Measurements from ENCODE around the gene ZC2HC1B.
"Not testable (repeated sequence)": the region's sequence is repeated elsewhere in the genome, so short reads cannot be mapped to it uniquely, and the experiment has no call there.

ZC2HC1B gene, protein sequence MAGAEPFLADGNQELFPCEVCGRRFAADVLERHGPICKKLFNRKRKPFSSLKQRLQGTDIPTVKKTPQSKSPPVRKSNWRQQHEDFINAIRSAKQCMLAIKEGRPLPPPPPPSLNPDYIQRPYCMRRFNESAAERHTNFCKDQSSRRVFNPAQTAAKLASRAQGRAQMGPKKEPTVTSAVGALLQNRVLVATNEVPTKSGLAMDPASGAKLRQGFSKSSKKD

DNA sequence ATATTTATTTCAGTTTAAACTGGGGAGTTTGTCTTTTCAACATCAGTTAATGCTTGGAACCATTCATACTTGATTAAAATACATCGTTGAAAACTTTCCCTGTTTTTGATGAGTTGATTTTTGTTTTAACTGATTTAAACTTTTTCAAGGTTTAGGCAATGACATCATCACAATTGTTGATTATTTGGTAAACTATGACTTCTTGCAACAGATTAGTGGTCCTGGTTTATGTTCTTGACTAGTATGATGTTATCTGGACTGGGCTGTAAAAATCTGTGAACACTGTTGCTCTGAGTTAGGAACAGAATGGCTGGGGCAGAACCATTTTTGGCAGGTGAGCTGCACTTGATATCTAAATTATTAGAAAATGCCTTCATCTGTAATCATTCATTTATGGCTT, at the start of gene ZC2HC1B:
Gene ZC2HC1B, plus strand, starts transcription at position 241 of the 400 bp plus-strand sequence. Its CDS starts 66 bp downstream, at position 307.
- DNase-seq: no peak

DNA sequence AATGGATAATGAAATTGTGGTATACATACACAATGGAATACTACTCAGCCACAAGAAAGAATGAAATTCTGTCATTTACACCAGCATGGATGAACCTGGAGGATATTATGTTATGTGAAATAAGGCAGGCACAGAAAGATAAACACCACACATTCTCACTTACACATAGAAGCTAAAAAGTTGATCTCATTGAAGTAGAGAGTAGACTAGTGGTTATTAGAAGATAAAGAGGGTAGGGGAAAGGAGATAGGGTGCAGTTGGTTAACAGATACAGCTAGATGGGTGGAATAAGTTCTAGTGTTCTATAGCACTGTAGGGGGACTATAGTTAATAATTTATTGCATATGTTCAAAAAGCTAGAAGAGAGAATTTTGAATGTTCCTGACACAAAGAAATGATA, 46.7 kb upstream of the ZC2HC1B start:
- DNase-seq: no peak

DNA sequence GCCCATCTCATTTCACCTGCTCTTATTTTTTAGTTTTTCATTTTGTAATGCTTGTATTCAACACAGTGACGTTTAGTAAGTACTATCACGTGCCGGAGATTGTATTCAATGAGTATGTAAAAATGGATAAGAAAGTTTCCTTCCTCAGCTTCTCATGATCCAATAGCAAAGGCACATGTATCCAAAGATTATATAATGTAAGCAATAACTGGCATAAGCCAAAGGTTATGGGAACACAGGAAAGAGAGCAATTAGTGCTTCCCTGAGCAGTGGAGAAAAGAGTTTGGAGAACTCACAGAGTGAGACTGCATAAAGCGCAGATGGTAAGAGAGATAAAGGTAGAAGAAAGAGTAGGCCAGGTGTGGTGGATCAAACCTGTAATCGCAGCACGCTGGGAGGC, 42.9 kb upstream of the ZC2HC1B start:
- no peak for DNase-seq

DNA sequence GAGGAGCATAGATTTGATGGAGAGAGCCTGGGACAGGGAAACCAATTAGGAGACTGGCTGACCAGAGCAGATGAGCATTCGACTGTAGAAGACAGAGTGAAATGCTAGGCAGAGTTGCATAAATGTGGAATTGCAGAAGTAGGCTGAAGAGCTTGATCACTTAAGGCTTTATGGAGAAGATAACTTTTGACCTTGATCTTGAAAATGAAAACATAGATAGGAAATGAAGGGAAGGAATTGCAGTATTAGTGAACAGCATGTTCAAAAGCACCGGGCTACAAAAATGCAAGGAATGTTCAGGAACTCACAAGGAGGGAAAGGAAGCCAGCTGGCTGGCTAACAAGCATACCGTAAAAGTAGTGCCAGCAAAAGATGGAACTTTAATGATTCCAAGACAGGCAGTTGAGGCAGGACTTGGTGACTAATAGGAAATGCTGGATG, 41.7 kb upstream of the ZC2HC1B start:
- DNase-seq: no peak

DNA sequence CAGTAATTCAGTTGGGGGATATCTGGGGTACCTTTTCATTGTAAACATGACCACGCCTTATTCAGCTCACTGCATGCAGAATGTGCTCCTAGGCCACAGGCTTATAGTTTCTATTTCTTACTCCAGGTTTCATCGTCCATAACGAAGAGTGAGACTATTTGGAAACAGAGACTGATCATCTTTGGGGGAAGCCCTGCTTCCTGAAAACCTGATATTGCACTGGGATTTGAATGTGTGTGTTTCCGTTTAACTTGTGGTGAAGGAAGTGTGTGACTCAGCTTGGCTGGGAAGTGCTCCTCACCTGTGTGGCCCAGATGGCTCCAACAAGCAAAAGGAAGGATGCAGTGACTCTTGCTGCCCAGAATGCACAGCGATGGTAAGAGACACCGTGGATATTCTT, 40.7 kb upstream of the ZC2HC1B start:
- no peak for DNase-seq

DNA sequence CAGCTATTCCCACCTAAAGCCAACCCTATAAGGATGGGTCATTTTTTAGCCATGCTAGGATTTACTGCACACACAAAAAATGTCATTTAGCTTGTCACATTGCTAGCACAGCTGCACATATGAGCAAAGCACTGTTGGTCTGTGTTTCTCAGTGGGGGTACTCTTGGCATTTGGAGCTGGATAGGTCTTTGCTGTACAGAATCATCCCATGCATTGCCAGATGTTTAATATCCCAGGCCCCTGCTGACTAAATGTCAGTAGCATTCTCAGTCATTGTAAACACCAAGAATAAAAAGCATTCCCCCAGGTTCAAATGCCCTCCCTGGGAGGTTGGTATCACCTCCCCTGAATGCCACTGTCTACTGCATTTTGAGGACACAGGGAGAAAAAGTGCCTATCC, 35.7 kb upstream of the ZC2HC1B start:
- DNase-seq: no peak

DNA sequence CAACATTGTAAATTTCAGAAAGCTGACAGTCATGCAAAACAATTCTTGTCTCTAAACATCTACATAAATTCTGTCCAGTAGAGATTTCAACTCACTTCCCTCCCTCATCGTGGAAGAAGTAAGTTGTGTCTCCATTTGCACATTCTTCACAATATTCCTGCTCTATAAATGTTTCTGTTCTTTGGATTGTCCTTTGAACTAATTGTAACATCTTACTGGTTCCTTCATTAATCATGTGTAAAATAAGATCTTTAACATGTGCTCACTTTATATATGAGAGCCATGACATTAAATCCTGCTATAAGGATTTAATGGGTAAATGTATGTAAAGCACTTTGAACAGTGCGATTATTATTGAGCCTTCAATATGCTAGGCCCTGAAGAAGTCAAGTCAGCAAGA, 28.1 kb upstream of the ZC2HC1B start:
- no peak for DNase-seq

DNA sequence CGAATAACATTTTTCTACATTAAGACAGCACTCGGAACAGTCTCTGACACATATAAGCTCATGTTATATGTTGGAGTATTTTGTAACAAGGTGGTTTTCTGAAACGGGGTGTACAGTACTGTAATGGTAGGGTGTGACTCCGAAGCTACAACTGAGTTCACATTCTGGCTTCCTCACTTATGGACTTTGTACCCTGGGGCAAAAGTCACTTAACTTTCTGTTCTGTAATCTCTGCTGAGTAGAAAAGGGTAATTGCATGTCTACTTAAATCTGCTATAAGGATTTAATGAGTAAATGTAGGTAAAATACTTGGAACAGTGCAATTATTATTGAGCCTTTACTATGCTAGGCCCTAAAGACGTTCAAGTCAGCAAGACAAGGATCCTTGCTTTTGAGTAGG, 25.9 kb upstream of the ZC2HC1B start:
- DNase-seq: no peak

DNA sequence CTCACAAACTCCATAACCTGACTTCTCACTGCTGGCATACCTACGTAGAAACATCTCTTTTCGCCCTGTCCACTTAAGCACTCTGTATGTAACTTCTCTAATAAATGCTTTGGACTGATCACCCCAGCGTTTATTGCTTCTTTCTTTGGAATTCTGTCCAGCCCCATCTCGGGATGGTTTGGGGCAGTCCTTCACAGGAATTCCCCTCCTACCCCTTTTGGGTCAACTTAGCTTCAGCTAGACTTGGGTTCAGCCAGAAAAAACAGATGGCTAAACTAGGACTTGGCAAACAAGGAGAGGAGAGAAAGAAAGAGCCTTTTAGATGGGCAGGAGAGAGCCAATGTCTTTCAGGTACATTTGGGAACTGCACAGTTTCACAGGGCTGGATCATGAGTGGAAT, 25.1 kb upstream of the ZC2HC1B start:
- DNase-seq: no peak

DNA sequence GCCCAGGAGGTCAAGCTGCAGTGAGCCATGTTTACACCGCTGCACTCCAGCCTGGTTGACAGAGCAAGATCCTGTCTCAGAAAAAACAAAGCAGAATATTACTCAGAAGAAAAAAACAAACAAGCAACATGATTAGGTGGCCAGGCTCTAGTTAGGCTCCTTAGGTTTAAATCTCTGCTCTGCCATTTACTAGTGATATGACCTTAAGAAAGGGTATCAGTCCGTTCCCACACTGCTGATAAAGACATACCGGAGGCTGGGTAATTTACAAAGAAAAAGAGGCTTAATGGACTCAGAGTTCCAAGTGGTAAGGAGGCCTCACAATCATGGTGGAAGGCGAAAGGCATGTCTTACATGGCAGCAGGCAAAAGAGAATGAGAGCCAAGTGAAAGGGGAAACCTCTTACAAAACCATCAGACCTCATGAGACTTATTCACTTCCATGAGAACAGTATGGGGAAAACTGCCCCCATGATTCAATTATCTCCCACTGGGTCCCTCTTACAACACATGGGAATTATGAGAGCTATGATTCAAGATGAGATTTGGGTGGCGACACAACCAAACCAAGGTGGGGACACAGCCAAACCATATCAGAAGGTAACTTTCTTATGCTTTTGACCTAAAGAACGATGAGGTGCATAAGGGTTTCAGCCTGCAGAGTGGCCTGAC, 23.5 kb upstream of the ZC2HC1B start:
- DNase-seq: no peak

DNA sequence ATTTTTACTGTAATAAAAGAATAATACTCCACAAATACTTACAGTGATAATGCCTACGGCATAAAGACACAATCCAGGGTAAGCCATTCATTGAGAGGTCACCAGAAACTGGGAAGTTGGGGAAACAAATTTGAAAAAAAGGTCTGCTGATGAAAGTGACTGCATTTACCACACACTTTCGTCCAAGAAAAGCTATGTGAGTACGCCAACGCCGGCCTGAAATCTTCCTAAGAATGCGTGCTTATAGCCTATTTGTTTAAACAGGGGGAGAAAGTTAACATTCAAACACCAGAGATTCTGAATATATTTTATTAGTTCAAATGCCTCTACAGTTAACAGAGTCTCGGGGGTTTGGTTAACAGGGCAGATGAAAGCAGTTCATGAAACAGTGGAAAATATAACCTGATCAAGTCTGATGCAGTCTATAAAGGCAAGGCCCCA, 21.8 kb upstream of the ZC2HC1B start:
- no peak for DNase-seq

DNA sequence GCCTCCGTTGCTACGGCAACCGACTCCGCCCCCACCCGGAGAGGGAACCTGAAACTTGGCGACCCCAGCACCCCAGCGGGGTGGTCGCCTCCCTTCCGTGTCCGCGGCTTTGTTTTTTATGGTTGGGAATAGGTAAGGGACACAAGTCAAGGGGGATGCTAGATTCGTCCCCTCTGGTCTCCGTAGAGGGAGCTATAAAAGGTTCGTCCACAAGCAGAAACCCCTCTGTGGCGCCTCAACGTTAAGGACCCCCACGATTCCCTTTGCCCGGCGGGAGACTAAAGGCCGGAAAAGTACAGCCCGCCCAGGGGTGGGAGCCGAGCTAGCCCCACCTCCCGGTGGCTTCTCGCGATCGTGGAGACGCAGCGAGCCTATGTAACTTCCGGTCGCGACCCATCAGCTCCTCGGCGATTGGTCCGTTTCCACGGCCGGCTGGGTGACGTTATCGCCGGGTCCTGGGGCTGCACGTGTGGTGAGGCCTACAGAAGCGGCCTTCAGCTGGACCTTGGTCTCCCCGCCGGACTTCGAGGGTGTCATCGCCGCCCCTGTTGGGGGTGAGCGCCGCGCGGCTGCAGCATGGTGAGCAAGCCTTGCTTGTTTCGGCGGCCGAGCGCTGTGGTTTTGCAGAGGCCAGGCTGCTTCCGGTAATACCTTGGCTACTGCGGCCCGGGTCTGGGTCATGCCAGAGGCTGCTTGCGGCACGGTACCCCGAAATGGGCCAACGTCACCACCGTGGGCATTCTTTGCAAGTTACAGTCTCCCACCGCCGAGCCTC, 21.2 kb upstream of the ZC2HC1B start, which contains the start of gene LTV1:
Gene LTV1, plus strand, starts transcription at position 437 of the 775 bp plus-strand sequence. Its CDS starts 140 bp downstream, at position 577.
- DNase-seq: peak; percentile 94

DNA sequence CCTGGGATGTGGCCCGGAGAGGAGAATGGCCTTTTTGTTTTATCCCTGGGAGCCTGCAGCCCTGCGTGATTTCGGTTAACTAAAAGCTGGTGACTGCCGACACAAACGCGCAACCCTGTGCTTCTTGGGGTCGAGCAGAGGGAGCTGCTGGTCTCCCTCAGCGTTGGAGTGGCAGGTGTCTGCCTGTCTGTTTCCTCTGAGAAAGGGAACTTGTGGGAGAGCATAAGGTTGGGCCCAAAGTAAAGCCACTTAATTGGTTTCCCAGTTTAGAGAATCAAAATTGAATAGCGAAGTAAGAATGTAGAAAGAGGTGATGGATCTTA, 20.6 kb upstream of the ZC2HC1B start:
- DNase-seq: no peak

DNA sequence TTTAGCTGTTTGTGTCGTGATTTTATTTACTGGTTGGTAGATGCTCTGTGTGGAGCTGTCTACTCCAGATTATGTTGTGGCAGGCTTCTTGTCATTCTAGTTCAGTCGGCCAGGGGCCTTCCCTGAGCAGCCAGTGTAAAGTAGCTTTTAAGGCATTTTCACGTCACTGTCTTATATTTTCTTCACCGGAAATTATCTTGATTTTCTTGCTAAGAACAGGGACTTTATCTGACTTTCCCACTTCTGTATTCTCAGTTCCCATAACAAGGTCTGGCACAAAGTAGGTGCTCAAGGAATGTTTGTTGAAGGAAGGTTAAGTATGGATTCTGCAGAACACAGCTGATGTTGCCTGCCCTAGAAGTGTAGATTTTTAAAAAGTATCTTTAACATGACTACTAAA, 20.3 kb upstream of the ZC2HC1B start:
- no peak for DNase-seq

DNA sequence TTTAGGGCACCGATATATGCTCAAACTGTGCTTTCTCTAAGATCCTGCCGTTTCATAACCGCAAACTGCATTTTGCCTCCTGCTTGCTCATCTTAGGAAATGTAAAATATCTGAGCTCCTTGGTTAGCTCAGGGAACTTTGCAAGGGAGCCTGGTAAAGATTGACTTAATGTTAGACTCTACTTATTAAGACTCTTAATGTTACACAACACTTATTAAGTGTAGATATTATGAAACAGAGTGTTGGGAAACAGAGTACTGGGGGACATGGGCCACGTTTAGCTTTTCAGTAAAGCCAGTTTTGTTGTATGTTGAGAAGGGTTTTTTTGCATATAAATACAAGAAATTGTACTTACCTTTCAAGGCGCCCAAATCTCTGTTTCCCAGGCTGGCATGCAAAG, 19.2 kb upstream of the ZC2HC1B start:
- no peak for DNase-seq

DNA sequence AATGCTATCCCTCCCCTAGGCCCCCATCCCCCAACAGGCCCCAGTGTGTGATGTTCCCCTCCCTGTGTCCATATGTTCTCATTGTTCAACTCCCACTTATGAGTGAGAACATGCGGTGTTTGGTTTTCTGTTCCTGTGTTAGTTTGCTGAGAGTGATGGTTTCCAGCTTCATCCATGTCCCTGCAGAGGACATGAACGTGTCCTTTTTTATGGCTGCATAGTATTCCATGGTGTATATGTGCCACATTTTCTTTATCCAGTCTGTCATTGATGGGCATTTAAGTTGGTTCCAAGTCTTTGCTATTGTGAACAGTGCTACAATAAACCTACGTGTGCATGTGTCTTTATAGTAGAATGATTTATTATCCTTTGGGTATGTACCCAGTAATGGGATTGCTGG, 12.6 kb upstream of the ZC2HC1B start:
- DNase-seq: not testable (repeated sequence)

DNA sequence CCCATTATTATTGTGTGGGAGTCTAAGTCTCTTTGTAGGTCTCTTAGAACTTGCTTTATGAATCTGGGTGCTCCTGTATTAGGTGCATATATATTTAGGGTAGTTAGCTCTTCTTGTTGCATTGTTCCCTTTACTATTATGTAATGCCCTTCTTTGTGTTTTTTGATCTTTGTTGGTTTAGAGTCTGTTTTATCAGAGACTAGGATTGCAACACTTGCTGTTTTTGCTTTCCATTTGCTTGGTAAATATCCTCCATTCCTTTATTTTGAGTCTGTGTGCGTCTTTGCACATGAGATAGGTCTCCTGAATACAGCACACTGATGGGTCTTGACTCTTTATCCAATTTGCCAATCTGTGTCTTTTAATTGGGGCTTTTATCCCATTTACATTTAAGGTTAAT, 9.2 kb upstream of the ZC2HC1B start:
- DNase-seq: not testable (repeated sequence)

DNA sequence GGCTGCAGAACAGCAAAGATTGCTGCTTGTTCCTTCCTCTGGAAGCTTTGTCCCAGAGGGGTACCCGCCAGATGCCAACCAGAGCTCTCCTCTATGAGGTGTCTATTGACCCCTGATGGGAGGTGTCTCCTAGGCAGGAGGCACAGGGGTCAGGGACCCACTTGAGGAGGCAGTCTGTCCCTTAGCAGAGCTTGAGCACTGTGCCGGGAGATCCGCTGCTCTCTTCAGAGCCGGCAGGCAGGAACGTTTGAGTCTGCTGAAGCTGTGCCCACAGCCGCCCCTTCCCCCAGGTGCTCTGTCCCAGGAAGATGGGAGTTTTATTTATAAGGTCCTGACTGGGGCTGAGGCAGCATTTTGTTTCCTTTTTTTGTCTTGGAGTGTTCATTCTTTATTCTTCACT, 7.5 kb upstream of the ZC2HC1B start:
- DNase-seq: not testable (repeated sequence)

DNA sequence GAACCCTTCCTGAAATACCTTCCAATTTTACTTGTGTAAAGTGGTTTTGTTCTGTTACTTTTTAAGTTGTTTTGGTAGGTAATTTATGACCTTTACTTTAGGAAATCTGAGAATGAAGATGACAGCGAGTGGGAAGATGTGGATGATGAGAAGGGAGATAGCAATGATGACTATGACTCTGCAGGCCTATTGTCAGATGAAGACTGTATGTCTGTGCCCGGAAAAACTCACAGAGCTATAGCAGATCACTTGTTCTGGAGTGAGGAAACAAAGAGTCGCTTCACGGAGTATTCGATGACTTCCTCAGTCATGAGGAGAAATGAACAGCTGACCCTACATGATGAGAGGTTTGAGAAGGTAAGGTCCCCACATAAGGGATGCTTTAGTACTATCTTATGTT, 6.6 kb upstream of the ZC2HC1B start:
- DNase-seq: no peak

DNA sequence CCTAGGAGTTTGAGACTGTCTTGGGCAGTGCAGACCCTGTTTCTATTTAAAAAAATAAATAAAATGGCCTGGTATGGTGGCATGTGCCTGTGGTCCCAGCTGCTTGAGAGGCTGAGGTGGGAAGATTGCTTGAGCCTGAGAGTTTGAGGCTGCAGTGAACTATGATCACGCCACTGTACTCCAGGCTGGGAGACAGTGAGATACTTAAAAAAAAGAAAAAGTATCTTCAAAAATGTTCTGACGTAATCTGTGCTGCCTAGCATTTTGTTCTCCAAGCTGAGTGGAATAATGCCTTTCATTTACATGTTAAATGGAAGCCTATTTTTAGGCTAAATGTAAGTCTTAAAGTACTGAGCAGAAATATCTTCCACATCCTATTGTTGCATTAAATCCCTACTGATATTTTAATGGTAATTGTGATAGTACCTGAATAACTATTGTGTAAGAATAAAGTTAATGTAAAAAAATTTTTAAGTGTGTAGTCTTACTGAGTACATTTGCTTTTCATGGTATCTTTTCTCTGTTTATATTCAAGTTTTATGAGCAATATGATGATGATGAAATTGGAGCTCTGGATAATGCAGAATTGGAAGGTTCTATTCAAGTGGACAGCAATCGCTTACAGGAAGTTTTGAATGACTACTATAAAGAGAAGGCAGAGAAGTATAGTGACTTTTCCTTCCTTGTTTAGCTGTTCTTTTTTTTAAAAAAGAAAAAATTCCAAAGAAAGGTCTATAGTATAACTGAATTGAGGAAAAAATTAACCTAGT, 4.2 kb upstream of the ZC2HC1B start:
- no peak for DNase-seq

DNA sequence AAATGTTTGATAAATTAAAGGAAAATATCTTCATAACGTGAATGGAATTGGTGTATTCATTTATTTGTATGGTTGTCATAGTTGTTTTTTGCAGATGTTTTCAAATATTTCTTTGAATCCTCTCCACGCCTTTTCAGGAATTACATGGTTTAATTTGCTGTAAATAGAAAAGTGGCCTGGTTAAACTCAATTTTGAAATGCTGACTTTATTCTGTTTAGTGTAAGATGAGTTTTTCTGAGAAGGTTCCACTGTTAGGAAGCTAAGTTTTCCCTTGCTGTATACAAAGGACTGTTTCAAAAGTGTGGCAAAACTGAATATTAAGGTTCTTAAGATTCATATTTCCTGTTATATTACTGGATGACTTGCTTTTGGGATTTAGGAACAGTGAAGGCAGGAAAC, 503 bp upstream of the ZC2HC1B start:
- DNase-seq: no peak

DNA sequence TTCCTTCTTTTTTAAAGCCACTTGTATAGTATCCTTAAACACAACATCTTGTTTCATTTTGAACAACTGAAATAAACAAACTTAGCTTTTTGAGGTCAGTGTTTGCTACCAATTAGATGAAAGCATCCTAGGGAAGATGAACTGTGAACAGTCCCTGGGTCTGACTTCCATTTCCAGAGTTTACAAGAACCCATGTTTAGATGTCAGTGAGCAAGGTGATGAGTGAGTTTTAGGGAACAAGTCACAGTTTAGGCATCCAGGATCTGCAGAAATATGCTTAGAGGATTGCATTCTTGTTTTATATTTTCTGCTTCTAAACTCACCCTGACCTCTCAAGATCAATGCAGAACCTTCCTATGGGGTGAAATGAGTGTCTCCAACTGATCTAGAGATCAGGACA, 3.0 kb downstream of the ZC2HC1B start:
- no peak for DNase-seq

DNA sequence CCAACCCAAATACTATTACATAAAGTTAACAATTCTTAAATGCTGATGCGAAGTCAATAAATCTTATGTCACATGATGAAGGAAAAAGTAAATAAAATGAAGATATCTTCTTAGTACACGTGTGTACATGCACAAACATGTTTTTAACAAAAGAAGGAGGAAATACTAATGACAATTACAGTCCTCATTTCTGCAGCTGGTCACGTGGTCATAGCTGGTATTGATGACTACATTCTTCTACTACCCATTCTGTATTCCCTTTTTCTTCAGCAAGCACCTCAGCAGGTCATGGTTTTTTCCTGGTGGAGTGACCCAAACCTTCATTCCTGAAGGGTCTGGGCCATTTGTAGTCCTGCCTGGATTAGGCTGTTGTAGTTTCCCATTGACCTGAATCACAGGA, 4.5 kb downstream of the ZC2HC1B start:
- DNase-seq: not testable (repeated sequence)

Data from CD4-positive, alpha-beta T cell treated with Interleukin-10 for 1 hour (primary cell).